GM21423 (cell line): ENCODE results near the gene FER1L5.

Experiments used
- ATAC-seq: cut with Tn5 transposase; IDR thresholded peaks from one replicate; pipeline ENCODE4 v1.9.1; 2021; ENCODE audit warnings: mild to moderate bottlenecking, moderate library complexity; ENCODE audit not compliant: unreplicated experiment

FER1L5 gene

GRCh38 chr2:96642564-96643360 is at the start of gene FER1L5:
Gene FER1L5 (plus strand): TSS chr2:96642764. CDS start chr2:96642837, 73 bp downstream.
- ATAC-seq: no peak

GRCh38 chr2:96594282-96594681 is 48.3 kb upstream of the FER1L5 start:
- no peak for ATAC-seq

- ATAC-seq: no peak
Measured at GRCh38 chr2:96594691-96595152, 47.8 kb upstream of the FER1L5 start.

GRCh38 chr2:96596596-96596995 is 46.0 kb upstream of the FER1L5 start:
- ATAC-seq: no peak

GRCh38 chr2:96599941-96600340 is 42.6 kb upstream of the FER1L5 start:
- no peak for ATAC-seq

- ATAC-seq: no peak
Measured at GRCh38 chr2:96601382-96602292, 40.9 kb upstream of the FER1L5 start.

GRCh38 chr2:96602330-96602823 is 40.2 kb upstream of the FER1L5 start:
- no peak for ATAC-seq

- ATAC-seq: no peak
Measured at GRCh38 chr2:96604104-96604503, 38.5 kb upstream of the FER1L5 start.

GRCh38 chr2:96608469-96609455 is 33.8 kb upstream of the FER1L5 start:
- ATAC-seq: no peak

- ATAC-seq: no peak
Measured at GRCh38 chr2:96616128-96616527, 26.4 kb upstream of the FER1L5 start.

- ATAC-seq: no peak
Measured at GRCh38 chr2:96616535-96616934, 26.0 kb upstream of the FER1L5 start.

- no peak for ATAC-seq
Measured at GRCh38 chr2:96617012-96617411, 25.6 kb upstream of the FER1L5 start.

GRCh38 chr2:96618596-96619283 is 23.8 kb upstream of the FER1L5 start:
- ATAC-seq: no peak

GRCh38 chr2:96622544-96622943 is 20.0 kb upstream of the FER1L5 start:
- ATAC-seq: no peak

GRCh38 chr2:96623116-96623515 is 19.4 kb upstream of the FER1L5 start:
- no peak for ATAC-seq

- ATAC-seq: no peak
Measured at GRCh38 chr2:96625571-96626552, 16.7 kb upstream of the FER1L5 start.

GRCh38 chr2:96626553-96626942 is 16.0 kb upstream of the FER1L5 start:
- no peak for ATAC-seq

GRCh38 chr2:96631804-96632435 is 10.6 kb upstream of the FER1L5 start:
- no peak for ATAC-seq
